ENCODE results near the gene INTU. TPM values are rescaled to one million over a fixed set of nuclear protein-coding genes. Genes with fewer than 3 reads are reported as not detected.

The INTU gene
- total RNA-seq, 1 experiment from 2014 or later: 10.7 TPM

DNA sequence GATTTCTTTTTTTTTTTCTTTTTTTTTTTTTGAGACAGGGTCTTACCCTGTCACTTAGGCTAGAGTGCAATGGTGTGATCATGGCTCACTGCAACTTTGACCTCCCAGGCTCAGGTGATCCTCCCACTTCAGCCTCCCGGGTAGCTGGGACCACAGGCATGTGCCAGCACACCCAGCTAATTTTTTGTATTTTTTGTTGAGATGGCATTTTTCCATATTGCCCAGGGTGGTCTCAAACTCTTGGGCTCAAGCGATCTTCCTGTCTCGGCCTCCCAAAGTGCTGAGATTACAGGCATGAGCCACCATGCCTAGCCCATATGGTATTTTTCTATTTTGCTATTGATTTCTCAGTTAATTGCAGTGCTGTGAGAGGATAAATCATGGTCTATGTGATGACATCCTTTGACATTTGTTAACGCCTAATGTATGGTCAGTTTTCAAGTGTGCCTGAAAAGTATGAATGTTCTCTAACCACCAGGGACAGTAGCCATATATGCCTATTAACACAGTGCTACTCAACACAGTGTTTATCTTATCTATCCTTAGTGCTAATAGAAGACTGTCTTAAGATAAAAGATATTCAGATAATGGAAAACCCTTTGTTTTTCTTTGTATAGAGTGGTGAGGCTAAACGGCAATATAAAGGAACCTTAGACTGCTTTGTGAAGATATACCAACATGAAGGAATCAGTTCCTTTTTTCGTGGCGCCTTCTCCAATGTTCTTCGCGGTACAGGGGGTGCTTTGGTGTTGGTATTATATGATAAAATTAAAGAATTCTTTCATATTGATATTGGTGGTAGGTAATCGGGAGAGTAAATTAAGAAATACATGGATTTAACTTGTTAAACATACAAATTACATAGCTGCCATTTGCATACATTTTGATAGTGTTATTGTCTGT lies 140.3 kb downstream of the INTU start:
- H3K18ac ChIP-seq (ENCODE audit: insufficient read length, low read depth, low read length): no peak overlapping the region
- no peak overlapping the region for H3K27ac Mint-ChIP-seq
- no peak overlapping the region for H3K9ac ChIP-seq (ENCODE audit: extremely low read depth, insufficient read length, low read length)
- no peak overlapping the region for H2BK20ac ChIP-seq (ENCODE audit: low read depth, low read length, poor library complexity, severe bottlenecking)
- no peak overlapping the region for H2BK15ac ChIP-seq (ENCODE audit: low read depth, low read length)
- no peak overlapping the region for H3K23ac ChIP-seq (ENCODE audit: insufficient read length, low read depth, low read length)
- no peak overlapping the region for H2AK5ac ChIP-seq (ENCODE audit: insufficient read length, low read length)
- DNase-seq: no peak
- 0 out of 2 replicates have a peak, but pooled peaks cover 2% of the 10 kb centered on the region for H3K27me3 Mint-ChIP-seq (ENCODE audit: low read depth)
- no peaks in the 10 kb centered on the region for H3K4me1 ChIP-seq (ENCODE audit: insufficient read depth, low read length)
- no peaks in the 10 kb centered on the region for H3K27me3 ChIP-seq (ENCODE audit: insufficient read depth, low read length)
- H2BK12ac ChIP-seq (ENCODE audit: insufficient read length, low read depth, low read length): no peak overlapping the region
- TF ChIP-seq, protein P1, sequence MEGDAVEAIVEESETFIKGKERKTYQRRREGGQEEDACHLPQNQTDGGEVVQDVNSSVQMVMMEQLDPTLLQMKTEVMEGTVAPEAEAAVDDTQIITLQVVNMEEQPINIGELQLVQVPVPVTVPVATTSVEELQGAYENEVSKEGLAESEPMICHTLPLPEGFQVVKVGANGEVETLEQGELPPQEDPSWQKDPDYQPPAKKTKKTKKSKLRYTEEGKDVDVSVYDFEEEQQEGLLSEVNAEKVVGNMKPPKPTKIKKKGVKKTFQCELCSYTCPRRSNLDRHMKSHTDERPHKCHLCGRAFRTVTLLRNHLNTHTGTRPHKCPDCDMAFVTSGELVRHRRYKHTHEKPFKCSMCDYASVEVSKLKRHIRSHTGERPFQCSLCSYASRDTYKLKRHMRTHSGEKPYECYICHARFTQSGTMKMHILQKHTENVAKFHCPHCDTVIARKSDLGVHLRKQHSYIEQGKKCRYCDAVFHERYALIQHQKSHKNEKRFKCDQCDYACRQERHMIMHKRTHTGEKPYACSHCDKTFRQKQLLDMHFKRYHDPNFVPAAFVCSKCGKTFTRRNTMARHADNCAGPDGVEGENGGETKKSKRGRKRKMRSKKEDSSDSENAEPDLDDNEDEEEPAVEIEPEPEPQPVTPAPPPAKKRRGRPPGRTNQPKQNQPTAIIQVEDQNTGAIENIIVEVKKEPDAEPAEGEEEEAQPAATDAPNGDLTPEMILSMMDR (conservative IDR thresholded peaks at IDR 0.05): no peak
- H3T11ph ChIP-seq (ENCODE audit: low read length): no peak overlapping the region
- H3K4me2 ChIP-seq (ENCODE audit: insufficient read depth, insufficient read length, low read length): no peak overlapping the region
- H3K9me3 ChIP-seq (ENCODE audit: control insufficient read depth, low read depth, low read length): no peaks in the 10 kb centered on the region
- H4K8ac ChIP-seq (replicated peaks; ENCODE audit: insufficient read length, low read depth, low read length): no peak overlapping the region
- no peak overlapping the region for H2BK5ac ChIP-seq (ENCODE audit: insufficient read length, low read length)
- WGBS (ENCODE audit: extremely low coverage, insufficient read length, low lambda C conversion rate): 100% methylated on average over 1 of the region's 10 CpGs
- no peak overlapping the region for H4K5ac ChIP-seq (ENCODE audit: insufficient read length, low read depth, low read length)
- no peak overlapping the region for H3K14ac ChIP-seq (ENCODE audit: insufficient read depth, low read length)
- H2AFZ ChIP-seq (ENCODE audit: low read length): no peak overlapping the region
- H3K4me3 Mint-ChIP-seq: no peak overlapping the region
- H3K36me3 Mint-ChIP-seq (ENCODE audit: insufficient read depth in 1 of 3, low read depth in 3 of 3): no peaks in the 10 kb centered on the region
- H3K56ac ChIP-seq (ENCODE audit: insufficient read length, low read depth, low read length): no peak overlapping the region
- H3K4me1 Mint-ChIP-seq: peaks cover 3 to 7% of the 10 kb centered on the region in 2 experiments; a peak in 3 of 4 replicates
- no peak overlapping the region for H2BK120ac ChIP-seq (ENCODE audit: low read depth, low read length, poor library complexity, severe bottlenecking)
- H3K4ac ChIP-seq (ENCODE audit: low read depth, low read length): no peak overlapping the region
- no peaks in the 10 kb centered on the region for H4K20me1 ChIP-seq (ENCODE audit: control insufficient read depth, insufficient read depth, insufficient read length)
- no peaks in the 10 kb centered on the region for H3K79me1 ChIP-seq (ENCODE audit: insufficient read depth, low read depth, low read length, poor library complexity, severe bottlenecking)
- H3K9me3 Mint-ChIP-seq: no peaks in the 10 kb centered on the region
- no peaks in the 10 kb centered on the region for H3K23me2 ChIP-seq (ENCODE audit: insufficient read length, low read depth, low read length, poor library complexity, severe bottlenecking)
- no peaks in the 10 kb centered on the region for H3K79me2 ChIP-seq (ENCODE audit: insufficient read depth, low read length)
- no peak overlapping the region for H3K27ac ChIP-seq (ENCODE audit: insufficient read length, low read depth, low read length)
- no peak overlapping the region for H4K91ac ChIP-seq (ENCODE audit: insufficient read length, low read depth, low read length)

Measured in H9 (cell line).